GM19395 (cell line): ENCODE data around the gene PRSS50.

Experiments used
- ATAC-seq: cut with Tn5 transposase; IDR thresholded peaks from one replicate; pipeline ENCODE4 v1.9.1; 2021; ENCODE audit warnings: mild to moderate bottlenecking, moderate library complexity; ENCODE audit not compliant: unreplicated experiment

Gene PRSS50

DNA sequence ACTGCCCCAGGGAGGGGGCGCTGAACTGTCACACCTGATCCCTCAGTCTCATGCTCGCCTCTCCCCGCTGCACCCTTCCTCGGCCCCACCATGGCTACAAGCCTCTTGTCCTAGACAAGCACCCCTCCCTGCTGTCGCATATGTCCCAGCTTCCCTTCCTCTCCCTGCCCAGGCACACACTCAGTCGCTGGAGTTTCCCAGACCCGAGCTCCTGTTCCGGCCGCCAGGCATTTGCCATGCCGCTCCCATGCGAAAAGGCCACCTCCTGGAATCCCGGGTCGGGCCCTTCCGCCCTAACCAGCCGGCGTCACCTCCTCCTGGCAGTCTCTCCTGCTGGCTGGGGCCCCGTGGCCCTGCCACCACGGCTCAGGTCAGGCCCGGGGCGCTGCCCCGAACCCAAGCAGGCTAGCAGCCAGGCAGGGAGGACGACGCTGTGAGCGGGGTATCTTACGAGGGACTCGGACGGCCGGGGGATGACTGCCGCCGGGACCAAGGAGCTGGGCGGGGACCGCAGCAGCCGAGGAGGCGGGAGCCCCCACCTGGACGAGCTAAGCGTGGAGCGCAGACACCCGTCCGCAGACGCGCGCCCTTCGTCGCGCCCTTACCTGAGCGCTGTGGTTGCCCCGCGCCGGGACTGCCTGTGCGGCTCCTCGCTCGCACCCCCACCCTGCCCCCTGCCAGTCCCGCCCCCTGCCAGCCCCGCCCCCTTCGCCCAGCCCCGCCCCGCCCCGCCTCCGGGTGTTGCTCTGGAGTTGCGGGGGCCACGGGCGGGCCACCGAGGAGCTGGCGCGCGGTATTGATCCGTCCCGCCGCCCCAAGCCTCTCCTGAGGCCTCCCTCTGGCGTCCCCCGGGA, 24.4 kb downstream of the PRSS50 start, which contains the start of gene ALS2CL:
TSS of gene ALS2CL (minus strand) at position 642 of the 854 bp plus-strand sequence. CDS start 4,239 bp downstream, outside the sequence.
- ATAC-seq: no peak

DNA sequence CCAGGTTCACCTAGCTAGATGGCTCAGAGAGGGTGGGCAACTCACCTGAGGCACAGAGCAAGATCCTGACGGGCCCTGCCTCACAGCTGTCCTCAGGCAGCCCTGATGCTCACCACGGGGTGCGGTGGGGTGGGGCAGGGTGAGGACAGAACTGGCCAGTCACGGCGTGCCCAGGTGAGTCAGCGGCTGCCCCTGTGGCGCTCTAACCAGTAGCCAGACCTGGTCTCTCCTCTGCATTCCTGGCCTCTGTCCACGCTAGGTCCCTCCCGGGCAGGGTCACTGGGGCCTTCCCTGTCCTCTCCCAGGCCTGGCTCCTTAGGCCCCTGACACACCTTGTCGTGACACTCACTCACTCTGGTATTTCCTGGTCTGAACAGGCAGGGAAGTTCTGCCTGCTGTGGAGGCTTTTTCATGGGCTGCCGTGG, 25.1 kb downstream of the PRSS50 start:
- no peak for ATAC-seq

DNA sequence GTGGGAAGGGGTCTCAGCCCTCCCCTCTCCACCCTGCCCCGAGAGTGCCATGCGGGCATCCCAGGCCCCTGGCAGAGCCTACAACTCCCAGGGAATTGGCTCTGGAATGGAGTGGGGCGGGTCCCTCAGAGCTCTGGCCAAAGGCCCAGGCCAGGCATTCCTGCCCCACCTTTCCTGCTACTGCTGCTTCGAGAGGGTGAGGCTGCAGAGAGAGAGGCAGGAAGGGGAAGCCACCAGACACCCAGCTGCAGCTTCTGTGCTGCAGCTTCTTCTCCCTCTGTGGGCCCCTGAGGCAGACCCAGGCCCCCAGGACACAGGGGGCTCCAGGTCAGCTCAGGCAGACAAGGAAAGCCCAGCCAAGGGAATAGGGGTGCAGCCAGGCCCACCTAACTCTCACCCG, 26.9 kb downstream of the PRSS50 start:
- no peak for ATAC-seq

DNA sequence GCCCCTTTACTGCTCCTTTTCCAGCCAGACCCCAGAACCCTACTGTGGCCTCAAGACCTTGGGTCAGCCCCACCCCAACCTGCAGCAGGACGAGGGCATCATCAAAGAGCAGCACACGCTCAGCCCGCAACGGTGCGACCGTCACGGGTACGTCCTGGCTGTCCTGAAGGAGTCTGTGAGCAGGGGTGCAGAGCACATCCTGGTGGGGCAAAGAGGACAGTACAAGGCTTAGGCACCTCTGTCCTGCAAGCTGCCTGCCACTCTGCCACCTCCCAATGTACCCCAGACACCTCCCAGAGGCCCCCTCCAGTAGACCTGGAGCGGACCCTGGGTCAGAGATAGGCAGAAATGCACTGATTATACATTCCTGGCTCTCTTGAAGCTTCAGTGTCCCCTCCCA, 32.2 kb downstream of the PRSS50 start:
- no peak for ATAC-seq

DNA sequence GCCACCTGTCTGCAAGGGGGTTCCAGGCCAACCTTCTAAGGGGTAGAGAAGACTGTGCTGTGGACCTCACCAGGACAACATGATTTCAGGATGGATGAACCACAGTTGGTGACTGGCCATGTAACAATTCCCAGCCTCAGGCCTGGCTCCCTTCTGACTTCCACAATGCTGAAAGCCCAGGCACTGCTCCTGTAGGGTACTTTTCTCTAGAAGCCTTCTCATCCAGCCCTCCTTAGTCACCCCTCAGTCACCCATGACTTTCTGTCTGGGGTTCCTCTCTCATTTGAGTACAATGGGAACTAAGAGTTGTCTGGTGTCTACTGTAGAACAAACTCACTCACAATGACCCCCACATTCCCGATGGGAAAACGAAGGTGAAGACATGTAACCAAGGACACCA, 32.8 kb downstream of the PRSS50 start:
- ATAC-seq: no peak

DNA sequence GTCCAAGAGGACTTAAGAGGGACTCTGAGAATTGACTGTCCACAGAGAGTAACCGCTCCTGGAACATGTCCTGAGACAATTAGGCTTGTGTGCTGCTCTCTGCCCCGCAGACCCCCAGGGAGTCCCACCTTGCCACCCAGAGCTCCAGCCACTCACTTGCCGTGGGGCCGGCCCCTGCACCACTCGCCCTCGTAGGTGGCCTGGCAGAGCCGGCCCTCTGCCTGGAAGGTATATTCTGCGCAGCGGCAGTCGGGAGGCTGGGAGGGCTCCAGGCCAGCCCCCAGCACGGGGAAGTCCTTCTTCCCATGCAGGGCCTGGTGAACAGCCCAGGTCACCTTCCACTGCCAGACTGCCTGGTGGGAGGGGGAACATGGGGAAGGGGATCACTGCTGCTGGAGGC, 34.7 kb downstream of the PRSS50 start:
- ATAC-seq: no peak

DNA sequence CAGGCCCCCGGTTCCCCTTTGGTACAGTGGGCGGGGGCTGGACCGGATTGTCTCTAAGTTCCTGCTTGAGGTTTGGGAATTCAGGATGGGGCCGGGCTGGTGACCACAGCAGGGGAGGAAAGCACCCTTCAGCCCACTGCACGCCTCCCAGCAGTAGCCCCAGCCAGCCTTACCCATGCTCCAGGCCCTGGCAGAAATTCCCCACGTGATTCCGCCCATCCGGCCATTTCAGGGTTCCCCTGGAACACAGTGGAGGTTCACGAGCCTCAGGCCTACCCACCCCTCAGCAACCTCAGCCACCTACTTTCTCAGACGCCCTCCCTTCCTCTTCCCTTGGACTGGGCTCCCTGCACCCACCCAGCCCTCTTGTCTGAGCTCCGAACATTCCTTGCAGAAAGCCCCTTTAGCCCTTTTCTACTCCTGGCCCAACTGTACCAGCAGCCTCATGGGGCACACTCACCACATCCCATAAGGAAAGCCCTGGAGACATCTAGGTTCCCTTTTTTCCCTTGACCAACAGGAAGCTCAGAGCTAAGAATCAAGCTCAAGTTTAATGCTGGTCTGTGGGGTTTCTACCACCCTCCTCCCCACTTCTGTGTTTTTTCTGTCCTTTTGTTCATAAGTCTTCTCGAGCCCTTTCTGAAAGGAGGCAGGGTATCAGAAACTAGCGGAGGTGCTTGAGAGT, 35.7 kb downstream of the PRSS50 start:
- ATAC-seq: no peak

DNA sequence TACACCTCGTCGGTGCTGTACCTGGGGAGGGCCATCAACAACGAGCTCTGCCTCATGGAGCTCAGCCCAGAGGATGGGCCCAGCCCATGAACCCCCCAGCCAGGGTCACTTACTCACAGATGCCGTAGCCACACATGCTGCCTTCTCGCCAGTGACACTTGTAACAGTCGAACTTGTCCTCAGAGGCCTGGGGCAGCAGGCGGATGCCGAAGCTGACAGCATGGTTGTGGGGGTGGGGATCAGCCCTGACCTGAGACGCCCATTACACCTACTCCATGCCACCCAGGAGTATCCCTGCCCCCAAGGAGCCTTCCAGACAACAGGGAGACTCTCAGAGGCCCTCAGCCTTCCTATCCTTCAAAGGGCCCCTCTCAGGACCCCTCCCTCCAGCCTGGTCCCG, 36.3 kb downstream of the PRSS50 start:
- ATAC-seq: no peak

DNA sequence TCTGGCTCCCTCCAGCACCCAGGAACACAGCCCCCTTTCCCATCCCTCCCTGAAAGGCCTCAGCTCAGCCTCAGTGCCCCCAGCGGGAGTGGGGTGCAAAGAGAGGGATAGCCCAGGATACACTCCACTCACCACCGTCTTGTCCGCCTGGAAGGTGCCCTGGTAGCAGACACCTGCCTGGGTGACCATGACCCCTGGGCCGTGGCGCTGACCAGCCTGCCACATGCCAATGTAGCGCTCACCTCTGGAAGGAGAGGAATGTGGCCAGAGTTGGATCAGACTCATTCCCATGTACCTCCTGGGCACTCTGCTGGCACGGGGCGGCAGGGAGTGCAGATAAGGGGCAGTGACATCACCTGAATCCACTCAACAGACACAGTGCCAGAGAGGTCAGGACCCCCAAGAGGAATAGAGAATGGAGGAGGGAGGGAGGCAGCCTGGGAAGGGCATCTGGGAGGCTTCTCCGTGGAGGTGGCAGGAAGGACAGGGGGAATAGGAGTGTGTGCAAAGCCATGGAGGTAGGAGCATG, 37.3 kb downstream of the PRSS50 start:
- ATAC-seq: no peak

DNA sequence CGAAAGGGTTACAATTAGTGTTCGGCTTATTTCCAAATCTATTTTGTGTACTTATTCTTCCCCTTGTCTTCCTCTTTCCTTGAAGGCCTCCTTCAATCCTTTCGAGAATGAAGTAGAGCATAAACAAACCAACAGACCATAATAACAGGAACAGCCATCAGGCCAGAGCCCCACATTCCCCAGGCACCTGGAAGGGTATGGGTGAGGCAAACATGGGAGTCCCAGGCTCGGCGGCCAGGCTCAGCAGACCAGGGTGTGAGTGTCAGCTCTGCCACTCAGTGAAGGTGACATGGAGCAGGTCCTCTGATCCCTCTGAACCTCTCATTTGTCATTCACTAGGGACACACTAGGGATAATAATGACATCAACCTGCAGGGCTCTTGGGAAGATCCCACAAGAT, 38.0 kb downstream of the PRSS50 start:
- no peak for ATAC-seq

DNA sequence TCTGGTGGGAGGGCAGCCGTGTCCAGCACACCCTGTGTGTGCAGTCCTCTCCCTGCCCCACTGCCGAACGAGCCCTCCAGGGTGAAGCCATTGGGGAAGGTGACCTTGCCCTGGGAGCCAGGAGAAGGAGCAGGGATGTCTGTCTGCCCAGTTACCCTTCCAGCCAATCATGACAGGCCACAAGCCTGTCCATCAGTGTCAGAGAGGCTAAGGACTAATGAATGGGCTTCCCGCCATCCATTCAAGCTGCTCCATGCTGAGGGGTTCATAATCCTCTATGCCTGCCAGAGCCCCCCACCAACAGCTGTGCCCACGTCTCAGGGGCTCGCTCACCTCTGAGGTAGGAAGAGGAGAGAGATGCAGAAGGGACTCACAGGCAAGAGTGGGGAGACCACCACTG, 39.4 kb downstream of the PRSS50 start:
- no peak for ATAC-seq

DNA sequence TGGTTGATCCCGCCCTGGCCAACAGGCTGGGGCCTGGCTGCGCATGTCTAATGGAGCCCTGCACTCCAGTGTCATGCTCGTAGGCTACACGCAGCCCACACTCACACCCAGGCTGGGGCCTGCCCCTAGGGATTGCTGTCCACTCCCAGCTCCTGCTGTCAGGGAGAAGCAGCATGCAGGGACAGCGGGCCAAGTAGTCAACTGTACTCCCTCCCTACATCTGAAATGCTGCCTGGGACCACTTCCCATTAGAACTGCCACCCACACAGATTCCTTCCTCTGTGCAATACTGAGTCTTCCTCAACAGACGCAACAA, 40.3 kb downstream of the PRSS50 start:
- no peak for ATAC-seq

DNA sequence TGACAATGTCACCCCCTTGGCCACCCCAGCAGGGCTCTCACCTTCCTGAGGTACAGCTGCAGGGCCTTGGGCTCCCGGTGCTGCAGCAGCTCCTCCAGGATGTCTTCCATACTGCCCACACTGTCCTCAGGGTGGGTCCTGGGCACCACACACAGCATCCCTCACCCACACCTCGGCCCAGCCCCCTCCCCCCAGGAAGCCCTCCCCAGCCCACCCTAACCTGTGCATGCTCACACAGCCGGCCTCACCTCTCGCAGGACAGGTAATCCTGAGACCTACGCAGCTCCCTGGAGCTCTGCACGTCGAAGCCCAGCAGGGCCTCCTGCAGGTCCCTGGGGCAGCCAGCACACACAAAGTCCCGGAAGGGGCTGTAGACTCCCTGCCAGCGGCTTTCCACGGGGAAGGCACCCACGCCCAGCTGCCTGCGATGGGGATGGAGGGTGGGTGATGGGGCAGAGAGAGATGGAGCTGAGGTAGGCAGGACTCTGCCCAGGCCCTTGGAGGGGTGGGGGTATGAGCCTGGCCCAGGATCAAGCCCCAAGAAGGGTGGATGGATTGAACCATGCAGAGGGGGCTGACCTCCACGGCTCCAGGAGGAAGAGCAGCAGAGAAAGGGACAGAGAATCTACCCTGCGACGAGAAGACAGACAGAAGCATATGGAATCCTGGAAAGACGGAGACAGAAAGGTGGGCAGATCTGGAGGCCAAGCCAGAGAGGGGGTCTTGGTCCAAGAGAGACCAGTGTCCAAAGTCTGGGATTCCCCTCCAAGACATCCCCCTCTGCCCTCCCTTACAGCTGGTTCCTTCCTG, 40.9 kb downstream of the PRSS50 start:
- no peak for ATAC-seq

DNA sequence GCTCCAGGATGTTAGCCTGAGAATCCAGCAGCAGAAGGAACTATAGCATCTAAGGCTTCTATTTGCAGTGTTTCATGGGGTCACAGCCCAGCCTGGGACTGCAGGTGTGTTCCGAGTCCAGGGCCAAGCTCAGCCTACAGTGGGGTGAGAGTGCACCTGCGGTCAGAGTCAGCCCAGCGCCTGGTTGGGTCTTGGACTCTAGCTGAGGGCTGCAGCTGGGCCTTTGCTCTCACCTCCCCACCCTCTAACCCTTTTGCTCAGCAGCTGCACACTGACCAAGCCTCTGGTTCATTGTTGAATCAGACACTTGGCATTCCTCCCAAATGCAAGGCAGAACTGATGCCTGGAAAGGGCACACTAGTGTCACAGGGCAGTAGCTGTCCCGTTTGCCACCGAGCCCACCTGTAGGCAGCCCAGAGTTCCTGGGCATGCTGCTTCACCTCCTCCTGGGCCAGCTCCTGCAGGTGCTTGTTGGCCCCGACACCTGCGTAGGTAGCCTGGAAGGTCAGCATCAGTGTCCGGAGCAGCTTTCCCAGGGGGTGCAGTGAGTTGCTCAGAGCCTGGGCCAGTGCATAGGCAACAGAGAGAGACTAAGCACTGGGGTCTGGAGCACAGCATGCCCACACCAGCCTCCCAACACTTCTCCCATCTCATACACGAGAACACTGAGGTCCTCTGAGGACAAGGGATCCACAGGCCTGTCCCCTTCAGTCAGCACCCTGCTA, 41.7 kb downstream of the PRSS50 start:
- ATAC-seq: no peak

DNA sequence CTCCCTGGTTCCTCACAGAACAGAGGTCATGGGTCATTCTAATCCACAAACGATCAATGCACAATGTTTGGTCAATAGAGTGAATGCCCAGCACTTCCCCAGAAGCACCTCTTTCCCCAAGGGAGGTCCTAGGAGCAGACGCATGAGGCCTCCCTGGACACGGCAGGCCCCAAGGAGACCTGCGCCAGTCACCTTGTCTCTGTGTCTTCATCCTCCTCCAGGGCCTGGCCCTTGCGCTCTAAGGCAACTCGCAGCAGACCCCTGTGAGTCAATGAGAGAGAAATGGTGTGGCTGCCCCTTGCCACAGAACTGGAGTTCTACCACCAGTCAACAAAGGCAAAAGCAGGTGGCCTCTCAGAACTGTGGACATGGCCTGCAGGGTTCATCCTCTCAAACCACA, 42.2 kb downstream of the PRSS50 start:
- ATAC-seq: no peak

DNA sequence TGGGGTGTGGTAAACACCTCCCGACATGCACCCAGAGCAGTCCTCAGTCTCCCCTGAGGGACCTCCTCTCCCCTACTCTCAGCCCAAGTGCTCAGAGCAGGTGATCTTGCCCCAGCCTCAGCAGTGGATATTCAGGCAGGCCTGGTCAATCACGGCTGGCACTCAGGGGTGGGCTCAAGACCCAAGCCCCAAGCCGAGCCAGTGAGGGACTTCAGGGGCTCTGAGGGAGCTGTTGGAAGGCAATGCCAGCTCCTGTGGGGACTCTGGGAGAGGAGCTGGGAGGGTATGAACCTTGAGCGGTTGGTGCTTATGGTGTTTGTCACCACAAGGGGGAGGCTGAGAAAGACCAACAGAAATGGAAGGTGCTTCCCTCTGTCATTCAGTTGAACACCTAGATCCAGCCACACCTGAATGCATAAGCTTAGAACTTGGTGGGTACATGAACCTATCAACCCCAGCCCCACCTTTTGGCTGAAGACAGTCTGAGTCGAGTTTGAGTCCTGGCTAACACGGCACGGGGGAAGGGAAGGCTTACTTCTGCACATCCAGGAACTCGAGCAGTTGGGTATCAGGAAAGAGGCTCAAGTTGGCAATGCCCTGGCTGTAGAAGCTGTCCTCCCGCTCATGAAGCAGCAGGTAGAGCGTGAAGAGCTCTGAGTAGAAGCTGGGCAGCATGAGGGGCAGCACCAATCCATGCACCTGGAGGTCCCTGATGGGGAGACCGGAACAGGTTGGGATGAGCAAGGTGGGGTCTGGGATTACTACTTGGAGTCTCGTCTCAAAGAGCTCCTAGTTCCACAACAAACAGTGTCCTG, 43.4 kb downstream of the PRSS50 start:
- ATAC-seq: no peak

DNA sequence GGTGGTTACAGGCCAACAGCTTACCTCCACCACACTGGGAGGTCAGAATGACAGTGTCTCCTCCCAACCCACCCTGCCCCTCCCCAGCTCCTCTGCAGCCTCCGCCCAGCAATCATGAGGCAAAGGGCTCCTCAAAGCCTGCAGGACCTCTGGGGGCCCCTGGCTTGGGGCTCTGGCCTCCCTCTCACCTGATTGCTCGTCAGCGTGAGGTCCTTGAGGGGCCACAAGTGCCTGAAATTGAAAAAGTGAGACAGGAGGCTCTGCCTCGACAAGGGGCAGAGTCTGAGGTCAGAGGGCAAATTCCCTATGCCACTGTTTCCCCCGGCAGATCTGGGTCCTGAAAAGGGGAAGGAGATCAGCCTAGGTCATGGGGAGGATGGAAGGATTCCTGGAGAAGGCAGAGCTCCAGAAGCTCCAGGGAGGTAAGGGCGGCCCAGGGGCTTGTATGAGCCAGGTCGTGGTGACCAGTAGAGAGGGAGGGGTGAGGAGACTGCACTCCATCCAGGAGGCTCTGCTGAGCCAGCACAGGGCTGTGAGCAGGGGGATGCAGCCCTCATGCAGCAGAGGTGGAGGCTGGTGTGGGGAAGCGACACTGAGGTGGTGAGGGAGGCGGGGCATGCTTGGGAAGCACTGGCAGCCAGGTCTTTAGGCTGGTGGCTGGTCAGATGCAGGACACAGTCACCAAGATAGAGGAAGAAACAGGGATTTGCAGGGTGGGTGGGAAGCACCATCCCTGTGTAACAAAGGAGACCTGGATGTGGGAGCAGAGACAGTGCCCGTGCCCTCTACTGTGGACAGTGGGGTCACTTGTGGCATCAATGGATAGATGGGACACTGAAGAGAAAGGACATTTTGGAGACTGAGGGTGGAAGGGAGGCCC, 44.3 kb downstream of the PRSS50 start:
- ATAC-seq: no peak

DNA sequence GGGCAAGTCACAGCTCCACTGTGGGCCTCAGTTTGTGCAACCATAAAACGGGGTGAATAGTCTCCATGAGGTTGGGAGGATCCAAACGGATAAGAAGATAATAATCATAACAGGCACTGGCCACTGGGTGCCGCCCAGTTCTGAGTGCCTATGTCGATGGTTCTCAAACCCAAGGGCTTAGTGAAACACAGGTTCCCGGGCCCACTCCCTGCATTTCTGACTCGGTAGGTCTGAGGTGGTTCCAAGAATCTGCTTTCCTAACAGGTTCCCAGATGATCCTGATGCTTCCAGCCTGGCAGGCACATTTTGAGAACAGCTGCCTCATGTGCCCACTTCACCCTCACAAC, 45.3 kb downstream of the PRSS50 start:
- no peak for ATAC-seq
